ENCODE measurements around the gene ACTN1. TPM values are rescaled to one million over a fixed set of nuclear protein-coding genes. Genes with fewer than 3 reads are reported as not detected.

The ACTN1 gene
- total RNA-seq, 1 experiment from 2014 or later, result 212 TPM

- intact Hi-C loops (cut with micrococcal nuclease; ENCODE audit: unreplicated experiment) (loop anchor here (5.0 kb wide), 1 partner anchor 186 kb away; no protein-coding TSS in a partner anchor), in situ Hi-C loops (cut with HindIII; ENCODE audit: low pct_unique_long_range_greater_than_20kb, low sequenced_read_pairs) (no loop called here)
- ChIA-PET CTCF (interaction anchor here (0.5 to 1.0 kb wide), 5 partner anchors 26 to 197 kb away, joined by 3 to 5 read pairs (median 3); no protein-coding TSS in a partner anchor), POLR2A (interaction anchor here (0.6 kb wide), 1 partner anchor 239 kb away, joined by 4 read pairs; no protein-coding TSS in a partner anchor)
- H3K4me3 ChIP-seq (ENCODE audit: low read depth in 2 of 2, low read length in 2 of 2), result no peak overlapping the region
- H3K4me1 ChIP-seq (ENCODE audit: control insufficient read depth, insufficient read depth, low read length), result no peaks in the 10 kb centered on the region
- H3K27ac ChIP-seq (ENCODE audit: low read length), result no peak overlapping the region
- H3K36me3 ChIP-seq (ENCODE audit: control insufficient read depth, insufficient read depth, low read length), result peaks cover 11% of the 10 kb centered on the region
- DNase-seq (ENCODE audit: low read depth, low spot score), result peak; percentile 38
- H3K9me3 ChIP-seq (ENCODE audit: control insufficient read depth, insufficient read depth, low read depth, low read length), result no peaks in the 10 kb centered on the region
- peak; percentile 92 for ATAC-seq
- TF ChIP-seq TCF7L2 (IDR thresholded peaks at IDR 0.05; ENCODE audit: low read depth, low read length) (no peak), CTCF (IDR thresholded peaks at IDR 0.05) (peak; percentile 96)
- no peaks in the 10 kb centered on the region for H3K27me3 ChIP-seq (ENCODE audit: control insufficient read depth, insufficient read depth, low read length)
- no TSS peak for BruUV-seq (replicated peaks)
These were observed 67.4 kb downstream of the ACTN1 start for GRCh38 chr14:68911594-68912227.

GRCh38 chr14:68910540-68910939 lies 68.6 kb downstream of the ACTN1 start:
- POLR2A ChIA-PET, result no interaction called here
- no peak overlapping the region for H3K27ac ChIP-seq (ENCODE audit: low read length)

More at GRCh38 chr14:68910540-68910939, 68.6 kb downstream of the ACTN1 start:
- intact Hi-C loops (cut with micrococcal nuclease; ENCODE audit: unreplicated experiment), result loop anchor here (5.0 kb wide), 1 partner anchor 187 kb away; no protein-coding TSS in a partner anchor
- ATAC-seq (no peak), DNase-seq (ENCODE audit: low read depth, low spot score) (no peak)
- BruUV-seq (replicated peaks), result no TSS peak
- Histone ChIP-seq H3K4me1 (ENCODE audit: control insufficient read depth, insufficient read depth, low read length) (no peaks in the 10 kb centered on the region), H3K9me3 (ENCODE audit: control insufficient read depth, insufficient read depth, low read depth, low read length) (no peaks in the 10 kb centered on the region), H3K36me3 (ENCODE audit: control insufficient read depth, insufficient read depth, low read length) (peaks cover 11% of the 10 kb centered on the region), H3K27me3 (ENCODE audit: control insufficient read depth, insufficient read depth, low read length) (no peaks in the 10 kb centered on the region), H3K4me3 (ENCODE audit: low read depth in 2 of 2, low read length in 2 of 2) (no peak overlapping the region)
- CTCF ChIA-PET, result interaction anchor here (0.5 to 1.0 kb wide), 2 partner anchors 38 to 198 kb away, joined by 3 to 5 read pairs; no protein-coding TSS in a partner anchor
- in situ Hi-C loops (cut with HindIII; ENCODE audit: low pct_unique_long_range_greater_than_20kb, low sequenced_read_pairs), result no loop called here
- TF ChIP-seq SIN3A (IDR thresholded peaks at IDR 0.05; ENCODE audit: borderline replicate concordance, insufficient read depth, low read depth, low read length), result no peak
- TF ChIP-seq TCF7L2 (IDR thresholded peaks at IDR 0.05; ENCODE audit: low read depth, low read length), result no peak
- TF ChIP-seq REST (IDR thresholded peaks at IDR 0.05; ENCODE audit: insufficient read depth in 1 of 2, low read depth in 2 of 2, low read length in 1 of 2), result no peak
- TF ChIP-seq POLR2AphosphoS5 (IDR thresholded peaks at IDR 0.05; ENCODE audit: low read depth, low read length), result no peak
- TF ChIP-seq CTCF (IDR thresholded peaks at IDR 0.05), result no peak
